HG03469 (cell line): ENCODE data around the gene ARMCX2.
A peak's percentile ranks its signal among the peaks of the same experiment; 100 is the strongest.
"Not testable (repeated sequence)": the region's sequence is repeated elsewhere in the genome, so short reads cannot be mapped to it uniquely, and the experiment has no call there.

ENCODE experiments used
- ATAC-seq: cut with Tn5 transposase; IDR thresholded peaks from one replicate; pipeline ENCODE4 v1.9.1; 2021; ENCODE audit warnings: mild to moderate bottlenecking, moderate library complexity, moderate number of reproducible peaks; ENCODE audit not compliant: unreplicated experiment

The ARMCX2 gene

DNA sequence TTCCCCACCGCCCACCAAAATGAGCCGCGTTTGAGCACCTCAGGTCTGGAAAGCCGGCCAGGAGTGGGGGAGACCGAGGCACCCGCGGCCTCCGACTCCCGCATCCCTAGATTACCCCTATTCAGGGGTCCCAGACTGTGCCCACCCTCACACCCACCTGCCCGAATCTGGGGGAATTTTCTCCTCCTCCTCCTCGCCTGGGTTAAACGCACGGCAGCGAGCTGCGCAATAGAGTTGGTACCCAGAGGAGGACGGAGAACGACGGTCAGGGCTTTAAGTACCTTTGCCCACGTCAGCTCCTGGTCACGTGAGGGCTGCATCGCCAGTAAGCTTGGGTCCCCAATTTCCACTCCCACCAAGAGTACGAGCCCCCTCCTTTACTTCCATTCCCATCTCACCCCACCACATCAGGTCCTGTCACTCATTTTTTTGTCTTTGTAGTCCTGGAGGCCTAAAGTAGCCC is at the start of gene ARMCX2:
TSS of gene ARMCX2 (minus strand) at position 250 of the 463 bp plus-strand sequence. CDS start 2,262 bp downstream, outside the sequence.
- ATAC-seq, result no peak

DNA sequence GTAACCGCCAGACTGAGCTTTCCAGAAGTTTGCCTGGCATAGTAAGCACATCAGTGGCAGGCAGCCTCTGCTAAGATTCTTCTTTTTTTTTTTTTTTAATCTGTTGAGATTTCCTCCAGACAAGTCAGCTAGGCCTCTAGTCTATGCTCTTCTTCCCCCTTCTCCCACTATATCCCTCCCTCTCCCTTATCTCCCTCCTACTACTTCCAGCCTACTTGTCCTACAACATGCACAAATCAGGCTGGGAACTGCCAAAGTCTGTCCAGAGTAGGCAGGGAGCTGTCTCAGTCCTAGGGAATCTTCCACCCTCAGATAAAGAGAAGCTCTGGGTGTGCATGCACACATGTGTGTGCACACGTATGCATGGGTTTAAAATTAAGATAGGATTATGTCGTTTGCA is 49.7 kb upstream of the ARMCX2 start:
- no peak for ATAC-seq

GRCh38 chrX:101708163-101708562 is 48.5 kb upstream of the ARMCX2 start:
- no peak for ATAC-seq

- ATAC-seq, result peak; percentile 85
These were observed 33.8 kb upstream of the ARMCX2 start for GRCh38 chrX:101693476-101693875.

GRCh38 chrX:101691835-101692234 is 32.2 kb upstream of the ARMCX2 start:
- ATAC-seq, result no peak

DNA sequence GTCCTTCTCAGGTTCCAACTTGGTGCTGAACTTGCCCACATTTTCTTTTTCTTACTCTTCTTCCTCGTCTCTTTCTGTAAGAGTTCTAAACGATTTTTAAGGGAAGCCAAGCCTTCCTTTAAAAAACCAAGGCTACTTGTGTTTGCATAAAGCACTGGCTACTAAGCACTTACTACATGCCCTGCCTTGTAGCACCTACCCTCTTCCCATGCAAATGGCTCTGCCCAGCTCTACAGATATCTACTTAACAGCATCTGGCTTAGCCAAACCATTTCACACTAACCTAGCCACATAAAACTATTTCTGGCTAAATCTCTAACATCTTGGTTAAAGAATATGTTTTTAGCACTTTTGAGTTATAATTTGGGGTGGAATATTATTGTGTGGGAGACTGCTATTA is 26.9 kb upstream of the ARMCX2 start:
- ATAC-seq, result no peak

DNA sequence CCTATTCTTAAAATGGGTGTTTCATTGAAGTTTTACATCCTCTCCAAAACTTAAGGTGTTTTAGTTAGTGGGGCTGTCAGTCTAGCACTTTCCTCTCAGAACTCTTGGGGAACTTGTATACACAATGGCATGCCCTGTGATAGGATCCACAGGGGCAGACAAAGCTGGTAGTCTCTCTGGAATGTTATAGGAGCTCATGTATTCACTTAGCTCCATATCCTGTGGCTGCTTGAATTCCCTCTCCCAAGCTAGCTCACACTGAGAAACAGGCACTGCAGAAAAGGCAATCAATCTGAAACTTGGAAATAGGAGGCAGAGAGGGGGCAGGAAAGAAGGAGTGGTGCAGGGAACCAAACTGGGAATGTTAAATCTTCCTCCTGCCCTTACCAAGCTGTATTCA is 26.3 kb upstream of the ARMCX2 start:
- no peak for ATAC-seq

DNA sequence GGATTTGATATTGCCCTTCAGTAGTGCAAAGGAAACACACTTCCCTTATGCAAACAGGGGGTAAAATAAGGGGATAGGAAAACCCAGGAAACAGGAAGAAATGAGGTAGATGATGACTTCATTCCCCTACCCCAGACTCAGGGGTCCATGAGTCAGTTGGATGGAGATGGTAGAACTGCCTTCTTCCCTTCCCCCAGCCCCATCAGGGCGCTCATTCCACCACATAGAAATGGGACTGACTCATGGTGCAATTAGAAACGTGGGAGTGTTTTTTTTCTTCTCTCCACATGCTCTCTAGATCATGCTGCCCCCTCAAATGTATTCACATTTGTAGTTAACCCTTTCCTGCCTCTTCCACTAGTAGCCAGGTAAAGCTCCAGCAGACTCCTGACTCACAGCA is 23.1 kb upstream of the ARMCX2 start:
- ATAC-seq, result no peak

DNA sequence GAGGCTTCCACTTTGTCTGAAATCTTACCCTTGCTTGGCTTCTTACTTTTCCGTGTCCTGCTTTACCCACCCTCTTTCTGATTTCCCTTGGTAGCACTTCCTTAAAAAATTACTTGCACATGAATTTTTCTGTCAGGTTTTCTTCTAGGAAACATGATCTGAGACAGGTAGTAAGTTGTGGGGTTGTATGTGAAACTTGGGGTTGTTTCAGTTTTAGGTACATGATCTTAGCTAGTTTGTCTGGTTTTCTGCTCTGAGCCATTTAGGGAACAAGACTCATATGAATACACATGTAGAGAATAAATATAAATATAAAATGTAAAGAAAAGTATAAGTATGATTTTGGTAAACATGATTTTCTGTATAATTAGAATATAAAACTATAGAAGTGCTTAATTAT is 17.4 kb upstream of the ARMCX2 start:
- no peak for ATAC-seq

GRCh38 chrX:101676571-101676970 is 16.9 kb upstream of the ARMCX2 start:
- no peak for ATAC-seq

DNA sequence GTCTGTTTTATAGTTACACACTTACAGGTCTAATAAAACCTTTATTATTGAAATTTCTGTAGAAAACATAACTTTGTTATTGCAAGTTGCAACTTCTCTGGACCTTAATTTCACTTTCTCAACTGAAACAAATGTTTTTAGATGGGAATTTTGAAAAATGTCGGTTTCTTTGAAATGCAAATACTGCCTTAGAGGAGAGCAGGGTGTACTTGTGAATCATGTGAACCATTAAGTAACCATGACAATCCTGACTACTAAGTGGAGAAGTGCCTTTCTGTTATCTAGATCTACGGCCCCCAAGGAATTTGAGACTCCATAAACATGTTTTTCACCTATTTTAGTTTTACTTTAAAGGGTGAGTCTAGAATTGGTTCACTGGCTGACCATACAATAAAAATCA is 8.5 kb upstream of the ARMCX2 start:
- ATAC-seq, result no peak

DNA sequence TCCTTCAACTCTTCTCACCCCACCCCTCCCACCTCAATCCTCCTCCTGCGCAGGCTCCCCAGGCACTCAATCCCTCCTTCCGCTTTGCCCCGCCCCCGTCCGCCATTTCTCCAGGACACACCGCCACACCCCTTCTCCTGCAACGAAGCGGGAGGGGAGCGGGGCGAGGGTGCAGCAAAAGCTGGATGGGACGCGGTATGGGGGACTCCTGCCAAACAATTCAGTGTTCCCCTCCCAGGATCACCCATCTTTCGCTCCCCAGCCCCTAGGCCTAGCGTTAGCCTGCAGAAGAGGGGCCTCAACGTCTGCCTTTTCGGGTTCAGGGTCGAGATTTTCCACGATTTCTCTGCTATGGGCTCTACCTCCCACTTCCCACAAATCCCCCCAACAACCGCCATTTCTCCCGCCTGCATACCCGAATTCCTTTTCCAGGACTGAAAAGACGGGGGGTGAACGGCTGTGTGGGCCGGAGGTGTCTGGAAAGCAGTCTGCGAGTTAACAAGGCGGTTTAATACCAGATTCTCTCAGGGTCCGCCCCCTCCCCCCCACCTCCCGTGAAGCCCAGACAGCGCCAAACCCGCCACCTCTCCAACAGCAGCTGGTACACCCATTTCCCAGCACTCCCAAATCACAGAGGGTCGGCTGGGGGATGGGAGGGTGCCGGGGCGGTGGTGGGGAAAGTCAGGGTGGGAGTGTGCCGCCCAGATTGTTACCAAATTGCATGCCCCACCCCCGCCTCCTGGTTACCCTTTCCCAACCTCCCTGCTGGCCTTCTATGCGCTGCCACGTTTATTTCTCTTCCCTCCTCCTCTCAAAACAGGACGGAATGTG is 774 bp downstream of the ARMCX2 start:
- ATAC-seq, result no peak

GRCh38 chrX:101657495-101657894 is 2.2 kb downstream of the ARMCX2 start:
- no peak for ATAC-seq

DNA sequence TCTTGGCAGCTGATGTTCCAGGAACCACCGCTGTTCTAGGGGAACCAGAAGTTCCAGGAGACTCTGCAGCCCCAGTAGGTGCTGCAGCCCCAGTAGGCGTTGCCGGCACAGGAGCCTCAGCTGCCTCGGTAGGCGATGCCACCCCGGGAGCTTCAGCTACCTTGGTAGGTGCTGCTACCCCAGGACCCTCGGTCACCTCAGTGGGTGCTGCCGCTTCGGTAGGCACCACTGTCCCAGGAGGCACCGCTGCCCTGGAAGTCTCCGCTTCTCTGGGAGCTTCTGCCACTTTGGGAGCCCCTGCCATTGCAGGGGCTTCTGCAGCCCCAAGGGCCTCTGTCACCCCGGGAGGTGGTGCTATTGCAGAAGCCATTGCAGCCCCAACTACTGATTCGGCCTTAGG is 2.8 kb downstream of the ARMCX2 start:
- ATAC-seq, result no peak

DNA sequence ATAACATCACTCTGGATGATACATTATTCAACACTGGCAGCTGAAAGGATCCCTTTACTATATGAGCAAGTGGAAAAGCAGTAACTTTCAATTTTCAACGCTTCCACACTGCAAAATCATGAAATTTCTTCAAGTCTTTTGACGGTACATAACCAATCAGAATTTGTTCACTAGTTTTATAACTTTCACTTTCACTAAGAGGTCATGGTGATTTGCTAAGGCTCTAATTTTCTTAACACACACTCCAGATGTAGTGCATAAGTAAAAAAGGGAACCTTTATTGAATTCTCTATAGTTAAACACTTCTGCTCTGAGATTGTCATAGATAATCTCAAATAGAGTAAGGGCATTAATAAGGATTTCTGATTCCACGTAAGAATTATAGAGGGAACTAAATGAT is 4.1 kb downstream of the ARMCX2 start:
- ATAC-seq, result no peak

DNA sequence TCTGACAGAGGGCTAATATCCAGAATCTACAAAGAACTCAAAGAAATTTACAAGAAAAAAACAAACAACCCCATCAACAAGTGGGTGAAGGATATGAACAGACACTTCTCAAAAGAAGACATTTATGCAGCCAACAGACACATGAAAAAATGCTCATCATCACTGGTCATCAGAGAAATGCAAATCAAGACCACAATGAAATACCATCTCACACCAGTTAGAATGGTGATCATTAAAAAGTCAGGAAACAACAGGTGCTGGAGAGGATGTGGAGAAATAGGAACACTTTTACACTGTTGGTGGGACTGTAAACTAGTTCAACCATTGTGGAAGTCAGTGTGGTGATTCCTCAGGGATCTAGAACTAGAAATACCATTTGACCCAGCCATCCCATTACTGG is 11.9 kb downstream of the ARMCX2 start:
- not testable (repeated sequence) for ATAC-seq

GRCh38 chrX:101642093-101642492 is 17.6 kb downstream of the ARMCX2 start:
- no peak for ATAC-seq

DNA sequence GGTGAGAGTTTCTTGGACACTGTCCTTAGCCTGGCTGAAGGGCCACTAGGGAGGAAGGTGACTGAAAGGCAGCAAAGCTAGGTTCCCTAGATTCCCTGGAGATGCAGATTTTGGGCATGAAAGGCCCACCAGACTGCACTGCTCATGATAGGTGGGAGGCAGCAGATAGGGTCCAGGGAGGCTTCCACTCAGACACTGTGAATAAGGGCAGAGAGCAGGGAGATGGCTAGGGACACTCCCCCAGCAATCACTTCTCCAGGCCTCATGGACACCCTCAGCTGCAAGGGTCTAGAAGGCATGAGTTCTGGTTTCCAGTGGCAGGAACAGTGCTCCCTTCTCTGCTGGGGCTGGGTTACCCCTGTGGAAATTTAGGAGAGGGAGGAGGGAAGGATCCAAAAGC is 20.1 kb downstream of the ARMCX2 start:
- no peak for ATAC-seq

DNA sequence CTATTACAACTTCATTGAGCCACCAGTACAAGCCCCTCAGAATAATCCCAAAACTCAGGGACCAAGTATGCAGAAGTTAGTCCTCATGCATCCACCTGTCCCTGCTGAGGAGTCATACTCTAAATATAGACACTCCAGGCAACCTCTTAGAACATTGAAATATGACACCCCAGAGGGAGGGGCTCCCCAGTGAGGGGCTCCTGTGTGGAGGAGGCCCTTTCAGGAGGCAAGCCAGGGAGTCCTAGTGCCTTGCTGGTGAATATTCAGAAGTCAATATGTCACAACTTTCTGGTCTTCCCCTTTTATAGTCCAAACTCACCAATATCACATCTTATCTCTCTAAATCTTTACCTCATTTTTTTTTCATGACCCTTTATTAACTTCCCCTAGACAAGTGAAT is 40.3 kb downstream of the ARMCX2 start:
- no peak for ATAC-seq

GRCh38 chrX:101617211-101618191 is 42.1 kb downstream of the ARMCX2 start, which contains the start of gene ARMCX6:
TSS of gene ARMCX6 (minus strand) at chrX:101618000. CDS start at chrX:101616620, 1,380 bp downstream.
- peak; percentile 93 for ATAC-seq

GRCh38 chrX:101605728-101606127 is 53.9 kb downstream of the ARMCX2 start:
- ATAC-seq, result no peak
